ENCODE results near the gene TAF10. TPM values are rescaled to one million over a fixed set of nuclear protein-coding genes. Genes with fewer than 3 reads are reported as not detected.
A peak's percentile ranks its signal among the peaks of the same experiment; 100 is the strongest.

Gene TAF10
- total RNA-seq, 1 donor from 2014 or later: 15.3 TPM

- DNase-seq: no peak
Observed at GRCh38 chr11:6640036-6640984, 28.3 kb upstream of the TAF10 start.

GRCh38 chr11:6638429-6638828, 26.4 kb upstream of the TAF10 start:
- DNase-seq: no peak

DNA sequence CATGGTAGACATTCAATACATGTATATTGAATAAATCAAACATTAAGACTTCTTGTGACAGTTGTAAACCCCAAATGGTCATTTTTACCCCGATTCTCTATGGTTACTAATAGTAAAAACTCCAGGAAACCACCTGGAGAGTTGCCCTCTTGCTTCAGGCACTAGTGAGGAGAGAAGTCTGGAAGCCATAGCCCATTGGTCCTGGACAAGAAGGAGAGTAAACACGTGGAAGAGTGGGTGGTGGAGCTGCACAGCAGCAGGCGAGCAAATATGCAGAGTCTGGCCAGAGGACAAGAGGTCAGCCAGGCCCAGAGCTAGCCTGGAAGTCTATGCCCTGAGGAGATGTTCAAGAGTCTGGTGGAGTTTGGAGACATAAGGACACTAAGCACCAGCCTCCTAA, 25.9 kb upstream of the TAF10 start:
- DNase-seq: no peak

DNA sequence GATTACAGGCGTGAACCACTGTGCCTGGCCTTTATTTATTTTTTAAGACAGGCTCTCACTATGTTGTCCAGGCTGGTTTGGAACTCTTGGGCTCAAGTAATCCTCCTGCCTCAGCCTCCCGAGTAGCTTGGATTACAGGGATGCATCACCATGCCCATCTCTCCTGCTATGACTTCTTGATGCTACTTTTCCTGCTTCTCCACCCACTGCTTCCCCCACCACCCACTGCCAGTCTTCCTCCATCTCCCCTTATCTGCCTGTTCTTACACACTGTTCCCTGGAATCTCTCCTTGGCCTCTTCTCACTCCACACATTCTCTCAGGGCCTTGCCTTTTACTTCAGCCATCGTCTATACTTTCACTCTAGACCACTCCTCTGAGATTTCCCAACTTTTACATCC, 24.5 kb upstream of the TAF10 start:
- DNase-seq: no peak

DNA sequence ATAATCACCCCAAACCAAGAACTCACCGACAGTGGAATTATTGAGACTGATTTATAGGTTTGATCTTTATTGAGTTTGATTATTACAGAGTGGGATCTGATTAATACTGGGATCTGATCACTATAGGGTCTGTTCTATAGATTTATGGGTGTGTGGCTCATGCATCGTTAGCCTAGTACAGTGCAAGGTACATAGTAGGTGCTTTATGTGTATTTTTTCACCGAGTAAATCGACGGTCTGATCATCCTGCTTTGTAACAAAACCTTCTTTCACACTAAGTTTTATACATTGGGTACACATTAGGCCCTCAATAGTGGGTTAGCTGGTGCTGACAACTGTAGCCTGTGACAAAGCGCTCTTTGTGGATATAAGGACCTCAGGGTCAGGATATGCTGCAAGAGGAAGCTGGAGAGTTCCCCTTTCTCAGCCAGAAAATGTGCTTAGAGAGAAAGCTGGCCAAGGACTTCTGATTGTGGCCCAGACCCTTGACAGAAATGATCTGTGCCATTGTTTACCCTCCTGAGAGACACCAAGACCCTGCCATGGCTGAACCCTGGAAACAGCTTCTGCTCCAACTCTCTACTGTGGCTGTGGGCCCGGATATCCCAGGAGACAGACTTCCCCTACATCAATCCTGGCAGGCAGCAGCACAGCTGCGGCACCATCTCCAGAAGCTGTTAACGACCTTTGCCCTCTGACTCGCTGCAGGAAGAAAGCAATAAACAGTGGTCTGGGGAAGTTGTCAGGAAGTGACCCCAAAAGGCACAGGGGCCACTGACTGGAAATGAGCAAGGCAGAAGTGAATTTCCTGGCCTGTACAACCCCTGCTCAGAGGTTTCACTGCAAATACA, 23.3 kb upstream of the TAF10 start:
- peak; percentile 29 for DNase-seq

DNA sequence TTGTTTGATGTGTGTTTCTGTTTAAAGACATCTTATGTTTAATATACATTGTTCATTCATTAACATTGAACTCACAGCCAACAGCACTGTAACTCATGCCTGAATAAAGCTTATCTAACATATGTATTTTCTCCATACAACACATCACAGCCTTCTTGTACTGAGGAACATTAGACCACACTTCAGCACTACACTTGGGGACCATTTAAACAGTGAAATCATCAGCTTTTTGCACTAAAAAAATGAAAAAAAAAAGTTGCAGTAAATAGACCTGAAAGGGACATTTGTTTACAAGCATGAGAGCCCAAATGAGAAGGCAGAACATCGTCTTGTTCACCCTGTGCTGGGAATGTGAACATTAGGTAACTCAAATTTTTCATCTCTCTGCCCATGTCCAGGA, 22.5 kb upstream of the TAF10 start:
- DNase-seq: no peak

GRCh38 chr11:6633422-6634408, 21.7 kb upstream of the TAF10 start:
- no peak for DNase-seq

DNA sequence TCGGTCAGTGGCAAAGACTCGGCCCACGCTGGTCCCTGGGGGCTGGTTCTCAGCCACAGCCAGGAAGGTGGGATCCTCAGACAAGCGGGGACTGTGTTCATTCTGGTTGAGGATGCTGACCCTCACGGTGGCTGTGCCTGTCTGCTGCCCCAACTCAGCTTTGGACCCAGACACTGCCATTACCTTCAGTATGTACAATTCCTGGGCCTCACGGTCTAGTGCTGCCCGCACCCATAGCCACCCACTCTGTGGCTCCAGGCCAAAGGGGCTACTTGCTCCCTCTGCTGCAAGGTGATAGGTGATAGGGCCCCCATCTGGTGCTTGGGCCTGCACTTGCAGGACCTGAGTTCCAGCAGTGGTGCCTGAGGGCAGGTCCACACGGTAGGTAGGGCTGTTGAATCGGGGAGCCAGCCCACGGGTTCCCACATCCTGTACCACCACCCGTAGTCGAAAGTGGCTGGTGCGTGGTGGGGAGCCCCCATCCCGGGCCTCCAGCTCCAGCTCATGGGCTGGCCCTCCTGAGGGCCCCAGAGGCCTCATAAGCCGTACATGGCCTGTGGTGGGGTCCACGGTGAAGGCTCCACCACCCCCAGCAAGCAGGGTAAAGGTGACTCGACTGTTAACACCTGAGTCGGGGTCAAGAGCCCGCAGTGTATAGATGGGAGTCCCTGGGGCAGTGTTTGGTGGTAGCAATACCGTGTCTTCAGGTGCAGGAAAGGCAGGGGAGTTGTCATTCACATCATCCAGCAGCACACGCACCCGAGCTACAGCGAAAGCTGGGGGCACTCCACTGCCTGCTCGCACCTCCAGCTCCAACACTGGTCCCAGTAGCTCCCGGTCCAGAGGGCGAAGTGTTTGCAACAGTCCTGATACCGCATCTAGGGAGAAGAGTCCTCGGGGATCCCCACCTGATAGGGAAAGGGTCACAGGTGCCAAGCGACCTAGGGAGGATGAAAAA, 20.4 kb upstream of the TAF10 start:
- DNase-seq: no peak

- DNase-seq: no peak
Observed at GRCh38 chr11:6631361-6631890, 19.4 kb upstream of the TAF10 start.

GRCh38 chr11:6630632-6631291, 18.7 kb upstream of the TAF10 start:
- DNase-seq: no peak

DNA sequence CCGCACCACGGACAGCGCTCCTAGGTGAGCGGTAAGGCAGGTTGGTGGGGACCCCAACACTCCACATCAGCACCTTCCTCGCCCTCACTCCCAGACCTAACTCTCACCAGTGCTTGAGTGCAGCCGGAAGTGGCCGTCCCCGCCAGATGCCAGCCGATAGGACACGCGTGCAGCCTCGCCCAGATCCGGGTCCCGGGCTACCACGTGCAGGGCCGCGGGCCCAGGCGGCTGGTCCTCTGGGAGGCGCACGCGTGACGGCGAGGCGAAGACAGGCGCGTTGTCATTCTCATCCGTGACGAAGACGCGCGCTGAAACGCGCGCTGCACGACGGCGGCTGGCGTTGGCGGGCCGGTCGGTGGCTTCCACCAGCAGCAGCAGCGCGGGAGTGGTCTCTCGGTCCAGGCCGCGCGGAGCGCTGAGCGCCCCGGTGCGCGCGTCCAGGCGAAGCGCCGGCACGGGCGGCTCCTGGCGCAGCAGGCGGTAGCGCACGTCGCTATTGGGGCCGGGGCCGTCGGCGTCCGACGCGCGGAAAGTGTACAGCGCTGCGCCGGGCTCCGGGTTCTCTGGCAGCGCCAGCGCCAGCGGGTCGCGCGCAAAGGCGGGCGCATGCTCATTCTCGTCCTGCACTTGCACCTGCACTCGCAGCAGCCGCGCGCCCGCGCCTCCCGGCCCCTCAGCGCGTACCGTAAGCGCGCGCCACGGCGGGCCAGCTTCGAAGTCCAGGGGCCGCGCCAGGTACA, 18.0 kb upstream of the TAF10 start:
- DNase-seq: no peak

GRCh38 chr11:6629573-6629891, 17.5 kb upstream of the TAF10 start:
- DNase-seq: no peak

GRCh38 chr11:6628526-6628925, 16.5 kb upstream of the TAF10 start:
- no peak for DNase-seq

- no peak for DNase-seq
Observed at GRCh38 chr11:6627762-6628241, 15.8 kb upstream of the TAF10 start.

DNA sequence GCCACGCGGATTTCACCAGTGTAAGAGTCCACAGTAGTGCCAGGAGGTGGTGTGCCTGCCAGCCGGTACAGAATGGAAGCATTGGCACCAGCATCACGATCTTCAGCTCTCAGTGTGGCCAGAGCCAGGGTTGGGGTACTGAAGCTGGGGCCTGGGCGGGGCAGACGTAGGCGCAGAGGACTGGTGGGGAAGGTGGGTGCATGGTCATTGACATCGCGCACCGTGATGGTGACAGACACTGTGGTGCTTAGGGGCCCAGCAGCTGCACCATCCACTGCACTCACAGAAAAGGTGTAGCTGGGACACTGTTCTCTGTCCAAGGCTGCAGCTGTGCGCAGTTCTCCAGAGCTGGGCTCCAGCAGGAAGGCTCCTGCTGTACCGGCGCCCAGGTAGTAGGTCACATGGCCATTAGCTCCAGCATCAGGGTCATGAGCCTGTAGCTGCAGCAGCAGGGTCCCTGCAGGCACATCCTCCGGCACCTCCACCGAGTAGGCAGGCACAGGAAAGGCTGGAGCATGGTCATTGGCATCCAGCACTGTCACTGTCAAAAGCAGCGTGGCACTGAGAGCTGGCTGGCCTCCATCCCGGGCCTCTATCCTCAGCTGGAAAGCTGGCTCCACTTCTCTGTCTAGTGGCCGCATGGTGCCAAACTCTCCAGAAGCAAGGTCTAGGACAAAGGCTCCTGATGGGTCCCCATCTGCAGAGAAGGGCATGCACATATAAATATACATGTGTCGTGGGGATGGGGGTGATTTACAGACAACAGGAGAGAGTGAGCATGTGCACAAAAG, 15.2 kb upstream of the TAF10 start:
- DNase-seq: no peak

DNA sequence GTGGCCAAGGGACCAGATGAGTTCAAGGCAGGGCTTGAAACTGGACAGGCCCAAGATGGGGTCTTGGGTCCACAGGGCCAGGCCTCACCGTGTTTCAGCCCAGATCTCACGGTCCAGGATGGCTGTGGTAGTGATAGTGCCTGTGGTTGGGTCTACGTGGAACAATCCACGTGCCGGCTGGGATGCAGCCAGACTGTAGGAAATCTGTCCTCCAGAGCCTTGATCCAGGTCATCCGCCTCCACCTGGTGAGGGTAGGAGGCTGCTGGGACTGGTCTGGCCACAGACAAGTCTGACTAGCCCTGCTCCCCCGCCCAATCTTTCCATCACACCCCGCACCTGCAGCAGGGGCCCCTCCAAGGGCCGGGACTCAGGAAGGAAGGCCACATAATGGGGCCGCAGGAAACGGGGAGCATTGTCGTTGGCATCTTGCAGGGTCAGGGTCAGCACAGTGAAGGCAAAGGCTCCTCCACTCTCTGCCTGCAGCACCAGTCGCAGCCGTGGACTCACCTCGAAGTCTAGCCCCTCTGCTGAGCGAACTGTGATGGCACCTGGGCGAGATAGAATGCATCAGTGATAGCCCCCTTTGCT, 13.9 kb upstream of the TAF10 start:
- no peak for DNase-seq

DNA sequence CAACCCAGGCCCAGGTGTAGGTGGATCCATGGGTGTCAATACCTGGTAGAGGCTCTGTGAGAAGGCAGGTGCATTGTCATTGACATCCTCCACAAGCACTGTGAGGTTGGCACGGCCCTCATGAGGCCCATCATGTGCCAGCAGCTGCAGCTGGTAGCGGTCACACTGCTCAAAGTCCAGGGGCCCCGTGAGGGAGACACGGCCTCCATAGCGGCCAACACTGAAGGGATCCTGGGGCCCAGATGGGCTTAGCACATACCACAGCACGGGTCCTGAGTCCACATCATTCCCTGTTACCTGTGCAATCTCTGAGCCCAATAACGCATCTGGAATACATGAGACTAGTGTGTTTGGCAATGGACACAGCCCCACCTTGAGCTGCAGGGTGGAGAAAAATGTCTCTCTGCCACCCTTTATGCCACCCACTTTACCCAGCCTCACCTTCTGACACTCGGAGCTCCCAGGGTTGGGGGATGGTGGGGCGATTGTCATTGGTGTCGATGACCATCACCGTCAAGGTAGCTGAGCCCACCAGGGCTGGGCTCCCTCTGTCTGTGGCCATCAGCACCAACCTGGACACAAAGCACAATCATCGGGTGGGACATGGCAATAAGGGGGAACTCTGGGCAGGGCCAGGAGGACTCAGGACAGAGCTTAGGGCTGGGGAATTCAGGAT, 13.3 kb upstream of the TAF10 start:
- no peak for DNase-seq

All from occipital lobe (tissue), 2 donors.